ENCODE measurements around the gene RBBP8NL.

RBBP8NL gene

GRCh38 chr20:62361799-62362589 is 65.3 kb downstream of the RBBP8NL start:
- Histone ChIP-seq H3K9ac (ENCODE audit: low read length) (no peak overlapping the region), H3K4me2 (ENCODE audit: low read depth, low read length) (no peak overlapping the region), H3K4me3 (ENCODE audit: low read length) (no peak overlapping the region), H3K36me3 (replicated peaks; ENCODE audit: insufficient read depth, low read length) (no peaks in the 10 kb centered on the region), H2AFZ (ENCODE audit: low read length) (no peak overlapping the region), H3K4me1 (ENCODE audit: low read length) (peaks cover 3% of the 10 kb centered on the region; the same call in 1 of the 2 replicates), H3K9me3 (replicated peaks; ENCODE audit: insufficient read depth, low read length) (no peaks in the 10 kb centered on the region), H3K27me3 (replicated peaks; ENCODE audit: insufficient read depth, low read length) (no peaks in the 10 kb centered on the region), H4K20me1 (ENCODE audit: insufficient read depth, low read length) (no peaks in the 10 kb centered on the region), H3K27ac (ENCODE audit: low read length) (no peak overlapping the region), H3K79me2 (ENCODE audit: low read length) (peaks cover 65% of the 10 kb centered on the region), H3F3A (ENCODE audit: insufficient read depth, low read length) (peaks cover 4% of the 10 kb centered on the region; the same call in 1 of the 2 replicates), H3K9me2 (replicated peaks; ENCODE audit: insufficient read depth, low read length) (no peaks in the 10 kb centered on the region)
- TF ChIP-seq EZH2 (optimal IDR thresholded peaks at IDR 0.05; ENCODE audit: low read depth, low read length): no peak
- no peak for TF ChIP-seq CTCF (IDR thresholded peaks at IDR 0.05; ENCODE audit: low read length)
- TF ChIP-seq EZH2phosphoT487 (IDR thresholded peaks at IDR 0.05; ENCODE audit: low read length): no peak
- DNase-seq: no peak

GRCh38 chr20:62360854-62361798 is 66.2 kb downstream of the RBBP8NL start:
- Histone ChIP-seq H3K36me3 (replicated peaks; ENCODE audit: insufficient read depth, low read length) (no peaks in the 10 kb centered on the region), H3K4me3 (ENCODE audit: low read length) (no peak overlapping the region), H3K4me1 (ENCODE audit: low read length) (peaks cover 3% of the 10 kb centered on the region; the same call in 1 of the 2 replicates), H3F3A (ENCODE audit: insufficient read depth, low read length) (peaks cover 4% of the 10 kb centered on the region; the same call in 1 of the 2 replicates), H3K4me2 (ENCODE audit: low read depth, low read length) (no peak overlapping the region), H3K9ac (ENCODE audit: low read length) (no peak overlapping the region), H2AFZ (ENCODE audit: low read length) (no peak overlapping the region), H3K27me3 (replicated peaks; ENCODE audit: insufficient read depth, low read length) (no peaks in the 10 kb centered on the region), H3K79me2 (ENCODE audit: low read length) (peaks cover 57% of the 10 kb centered on the region), H4K20me1 (ENCODE audit: insufficient read depth, low read length) (no peaks in the 10 kb centered on the region), H3K9me3 (replicated peaks; ENCODE audit: insufficient read depth, low read length) (no peaks in the 10 kb centered on the region), H3K9me2 (replicated peaks; ENCODE audit: insufficient read depth, low read length) (no peaks in the 10 kb centered on the region), H3K27ac (ENCODE audit: low read length) (no peak overlapping the region)
- no peak for DNase-seq
- no peak for TF ChIP-seq EZH2phosphoT487 (IDR thresholded peaks at IDR 0.05; ENCODE audit: low read length)
- no peak for TF ChIP-seq EZH2 (optimal IDR thresholded peaks at IDR 0.05; ENCODE audit: low read depth, low read length)
- no peak for TF ChIP-seq CTCF (IDR thresholded peaks at IDR 0.05; ENCODE audit: low read length)
